Measurements from ENCODE around the gene RABGAP1L.

Gene RABGAP1L

DNA sequence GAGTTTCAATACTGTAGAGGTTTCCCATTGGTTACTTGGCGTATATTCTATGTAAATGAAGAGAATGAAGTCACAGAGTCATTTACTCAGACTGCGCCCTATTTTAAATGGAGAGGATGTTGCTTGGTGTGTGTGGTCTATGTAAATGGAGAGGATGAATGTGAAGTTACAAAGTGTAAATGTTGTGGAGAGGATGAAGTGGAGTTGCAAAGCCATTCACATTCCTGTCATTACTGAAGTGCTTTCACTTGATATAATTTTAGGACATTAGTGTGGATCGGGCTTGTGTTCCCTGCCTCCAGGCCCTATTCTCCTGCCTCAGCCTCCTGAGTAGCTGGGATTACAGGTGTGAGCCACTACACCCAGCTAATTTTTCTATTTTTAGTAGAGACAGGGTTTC is 741.0 kb downstream of the RABGAP1L start:
- TF ChIP-seq ZNF76 (tag by site-specific recombination; IDR thresholded peaks at IDR 0.05; ENCODE audit: borderline replicate concordance, low read depth) (no peak), ZFHX2 (tag by site-specific recombination; conservative IDR thresholded peaks at IDR 0.05) (no peak), ZNF830 (tag by site-specific recombination; IDR thresholded peaks at IDR 0.05; ENCODE audit: low read depth) (no peak), ZSCAN23 (tag by site-specific recombination; IDR thresholded peaks at IDR 0.05) (no peak), ZNF169 (tag by site-specific recombination; IDR thresholded peaks at IDR 0.05) (no peak), ZNF548 (tag by site-specific recombination; IDR thresholded peaks at IDR 0.05) (no peak), ZNF785 (tag by site-specific recombination; IDR thresholded peaks at IDR 0.05) (no peak), ZNF2 (tag by site-specific recombination; IDR thresholded peaks at IDR 0.05) (no peak), ZSCAN5A (tag by site-specific recombination; IDR thresholded peaks at IDR 0.05) (no peak), ZNF514 (tag by site-specific recombination; IDR thresholded peaks at IDR 0.05) (no peak), ZNF624 (tag by site-specific recombination; IDR thresholded peaks at IDR 0.05) (no peak), ZNF654 (tag by site-specific recombination; IDR thresholded peaks at IDR 0.05; ENCODE audit: low read depth) (no peak), KLF1 (tag by site-specific recombination; IDR thresholded peaks at IDR 0.05) (no peak), HOXA7 (CRISPR knock-in tag; IDR thresholded peaks at IDR 0.05; ENCODE audit: borderline replicate concordance) (no peak)
- TF ChIP-seq, protein P1, sequence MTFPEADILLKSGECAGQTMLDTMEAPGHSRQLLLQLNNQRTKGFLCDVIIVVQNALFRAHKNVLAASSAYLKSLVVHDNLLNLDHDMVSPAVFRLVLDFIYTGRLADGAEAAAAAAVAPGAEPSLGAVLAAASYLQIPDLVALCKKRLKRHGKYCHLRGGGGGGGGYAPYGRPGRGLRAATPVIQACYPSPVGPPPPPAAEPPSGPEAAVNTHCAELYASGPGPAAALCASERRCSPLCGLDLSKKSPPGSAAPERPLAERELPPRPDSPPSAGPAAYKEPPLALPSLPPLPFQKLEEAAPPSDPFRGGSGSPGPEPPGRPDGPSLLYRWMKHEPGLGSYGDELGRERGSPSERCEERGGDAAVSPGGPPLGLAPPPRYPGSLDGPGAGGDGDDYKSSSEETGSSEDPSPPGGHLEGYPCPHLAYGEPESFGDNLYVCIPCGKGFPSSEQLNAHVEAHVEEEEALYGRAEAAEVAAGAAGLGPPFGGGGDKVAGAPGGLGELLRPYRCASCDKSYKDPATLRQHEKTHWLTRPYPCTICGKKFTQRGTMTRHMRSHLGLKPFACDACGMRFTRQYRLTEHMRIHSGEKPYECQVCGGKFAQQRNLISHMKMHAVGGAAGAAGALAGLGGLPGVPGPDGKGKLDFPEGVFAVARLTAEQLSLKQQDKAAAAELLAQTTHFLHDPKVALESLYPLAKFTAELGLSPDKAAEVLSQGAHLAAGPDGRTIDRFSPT (tag by site-specific recombination; IDR thresholded peaks at IDR 0.05), result no peak
- TF ChIP-seq, protein P2, sequence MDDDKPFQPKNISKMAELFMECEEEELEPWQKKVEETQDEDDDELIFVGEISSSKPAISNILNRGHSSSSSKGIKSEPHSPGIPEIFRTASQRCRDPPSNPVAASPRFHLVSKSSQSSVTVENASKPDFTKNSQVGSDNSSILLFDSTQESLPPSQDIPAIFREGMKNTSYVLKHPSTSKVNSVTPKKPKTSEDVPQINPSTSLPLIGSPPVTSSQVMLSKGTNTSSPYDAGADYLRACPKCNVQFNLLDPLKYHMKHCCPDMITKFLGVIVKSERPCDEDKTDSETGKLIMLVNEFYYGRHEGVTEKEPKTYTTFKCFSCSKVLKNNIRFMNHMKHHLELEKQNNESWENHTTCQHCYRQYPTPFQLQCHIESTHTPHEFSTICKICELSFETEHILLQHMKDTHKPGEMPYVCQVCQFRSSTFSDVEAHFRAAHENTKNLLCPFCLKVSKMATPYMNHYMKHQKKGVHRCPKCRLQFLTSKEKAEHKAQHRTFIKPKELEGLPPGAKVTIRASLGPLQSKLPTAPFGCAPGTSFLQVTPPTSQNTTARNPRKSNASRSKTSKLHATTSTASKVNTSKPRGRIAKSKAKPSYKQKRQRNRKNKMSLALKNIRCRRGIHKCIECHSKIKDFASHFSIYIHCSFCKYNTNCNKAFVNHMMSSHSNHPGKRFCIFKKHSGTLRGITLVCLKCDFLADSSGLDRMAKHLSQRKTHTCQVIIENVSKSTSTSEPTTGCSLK (tag by site-specific recombination; IDR thresholded peaks at IDR 0.05), result no peak
- H3K4me1 ChIP-seq (ENCODE audit: control insufficient read depth, insufficient read depth, low read length), result no peaks in the 10 kb centered on the region
- no peaks in the 10 kb centered on the region for H3K36me3 ChIP-seq (ENCODE audit: control insufficient read depth in 2 of 2, insufficient read depth in 1 of 2, low read length in 2 of 2)
- H3K9me3 ChIP-seq (ENCODE audit: control insufficient read depth, insufficient read depth, low read depth, low read length), result no peaks in the 10 kb centered on the region
- H3K4me3 ChIP-seq (ENCODE audit: low read depth, low read length), result no peak overlapping the region
- CTCF ChIA-PET, result no interaction called here
- no peak overlapping the region for H3K27ac ChIP-seq (ENCODE audit: extremely low read depth, low read depth, low read length)
- POLR2A ChIA-PET, result no interaction called here

GRCh38 chr1:174902531-174903099 is 743.3 kb downstream of the RABGAP1L start:
- no peak for TF ChIP-seq ZNF157 (tag by site-specific recombination; IDR thresholded peaks at IDR 0.05)
- no peak for TF ChIP-seq ZSCAN5A (tag by site-specific recombination; IDR thresholded peaks at IDR 0.05)
- TF ChIP-seq GLIS1 (tag by site-specific recombination; IDR thresholded peaks at IDR 0.05), result peak; percentile 88
- Histone ChIP-seq H3K27ac (ENCODE audit: extremely low read depth, low read depth, low read length) (no peak overlapping the region), H3K4me1 (ENCODE audit: control insufficient read depth, insufficient read depth, low read length) (no peaks in the 10 kb centered on the region), H3K4me3 (ENCODE audit: low read depth, low read length) (no peak overlapping the region), H3K36me3 (ENCODE audit: control insufficient read depth in 2 of 2, insufficient read depth in 1 of 2, low read length in 2 of 2) (no peaks in the 10 kb centered on the region), H3K9me3 (ENCODE audit: control insufficient read depth, insufficient read depth, low read depth, low read length) (no peaks in the 10 kb centered on the region)
- ChIA-PET POLR2A (no interaction called here), CTCF (no interaction called here)

Data from HEK293 (cell line).